ENCODE results near the gene TCF7L2.

DNA sequence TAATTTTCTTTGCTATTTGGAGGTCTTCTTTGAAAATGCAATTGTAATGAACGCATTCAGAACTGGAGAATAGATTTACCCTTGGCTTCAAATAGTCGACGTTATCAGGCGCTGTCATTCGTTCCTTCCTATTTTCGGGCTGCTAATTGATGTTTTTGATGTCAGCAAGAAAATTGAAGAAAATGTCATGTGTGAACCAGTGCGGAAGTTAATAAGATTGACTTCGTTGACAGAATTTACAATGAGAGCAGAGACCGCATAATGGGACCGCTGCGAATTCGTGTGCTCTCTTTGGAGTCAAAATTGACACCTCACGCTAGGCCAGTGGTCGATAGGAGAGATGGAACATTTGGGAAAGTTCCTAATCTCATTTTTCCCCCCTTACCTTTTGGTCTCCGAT lies 168.8 kb downstream of the TCF7L2 start:
- TF ChIP-seq, protein P1, sequence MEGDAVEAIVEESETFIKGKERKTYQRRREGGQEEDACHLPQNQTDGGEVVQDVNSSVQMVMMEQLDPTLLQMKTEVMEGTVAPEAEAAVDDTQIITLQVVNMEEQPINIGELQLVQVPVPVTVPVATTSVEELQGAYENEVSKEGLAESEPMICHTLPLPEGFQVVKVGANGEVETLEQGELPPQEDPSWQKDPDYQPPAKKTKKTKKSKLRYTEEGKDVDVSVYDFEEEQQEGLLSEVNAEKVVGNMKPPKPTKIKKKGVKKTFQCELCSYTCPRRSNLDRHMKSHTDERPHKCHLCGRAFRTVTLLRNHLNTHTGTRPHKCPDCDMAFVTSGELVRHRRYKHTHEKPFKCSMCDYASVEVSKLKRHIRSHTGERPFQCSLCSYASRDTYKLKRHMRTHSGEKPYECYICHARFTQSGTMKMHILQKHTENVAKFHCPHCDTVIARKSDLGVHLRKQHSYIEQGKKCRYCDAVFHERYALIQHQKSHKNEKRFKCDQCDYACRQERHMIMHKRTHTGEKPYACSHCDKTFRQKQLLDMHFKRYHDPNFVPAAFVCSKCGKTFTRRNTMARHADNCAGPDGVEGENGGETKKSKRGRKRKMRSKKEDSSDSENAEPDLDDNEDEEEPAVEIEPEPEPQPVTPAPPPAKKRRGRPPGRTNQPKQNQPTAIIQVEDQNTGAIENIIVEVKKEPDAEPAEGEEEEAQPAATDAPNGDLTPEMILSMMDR (IDR thresholded peaks at IDR 0.05; ENCODE audit: low read depth, low read length, poor library complexity, severe bottlenecking): no peak
- no peak for TF ChIP-seq EZH2phosphoT487 (IDR thresholded peaks at IDR 0.05; ENCODE audit: borderline replicate concordance, low read length)

All from DOHH2 (cell line).